Transverse colon (tissue), 4 donors: ENCODE measurements around the gene AREL1.

ENCODE experiments used
- EP300 ChIP-seq: sonication (generic); formaldehyde crosslinking; IDR thresholded peaks from one replicate; pipeline ENCODE4 v1.6.1; 2017; ENCODE audit warnings: antibody characterized with exemption, low read depth
- POLR2AphosphoS5 ChIP-seq, 3 donors: sonication (generic); formaldehyde crosslinking; IDR thresholded peaks; one replicate each; pipeline ENCODE4 v1.6.1; 2016; ENCODE audit warnings: antibody characterized with exemption in 3 of 3
- TF ChIP-seq, protein P1 (sequence below), 5 experiments: fragments of 200-600 bp in 3 of 5; fragments of 450-650 bp in 2 of 5; sonication (generic) in 3 of 5; IDR thresholded peaks; 1 replicate in 2 of 5; 2 replicates in 3 of 5; pipeline ENCODE4 v1.5.1; 2016 to 2017; ENCODE audit warnings: antibody characterized with exemption in 5 of 5, inconsistent platforms in 3 of 5, mild to moderate bottlenecking in 2 of 5, moderate library complexity in 1 of 5

DNA sequence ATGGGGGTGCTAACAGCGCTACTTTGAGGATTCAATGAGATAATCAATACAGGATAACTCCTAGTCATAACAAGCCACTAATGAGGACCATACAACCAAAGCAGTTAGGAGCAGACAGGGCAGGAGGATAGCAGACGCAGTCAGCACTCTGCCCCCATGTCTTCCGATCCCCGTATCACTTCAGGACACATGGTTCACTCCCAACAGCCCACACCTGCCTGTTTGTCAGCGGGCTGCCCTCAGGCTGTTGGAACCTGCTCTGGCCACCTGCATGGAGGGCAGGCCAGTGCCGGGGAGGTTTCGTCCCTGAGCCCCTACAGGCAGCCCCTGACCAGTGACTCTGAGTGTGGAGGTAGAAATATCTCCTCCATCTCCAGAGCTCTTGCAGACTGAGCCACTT is 63.7 kb downstream of the AREL1 start:
- TF ChIP-seq EP300 = no peak
- no peak for TF ChIP-seq POLR2AphosphoS5 (IDR thresholded peaks at IDR 0.05)
- TF ChIP-seq, protein P1, sequence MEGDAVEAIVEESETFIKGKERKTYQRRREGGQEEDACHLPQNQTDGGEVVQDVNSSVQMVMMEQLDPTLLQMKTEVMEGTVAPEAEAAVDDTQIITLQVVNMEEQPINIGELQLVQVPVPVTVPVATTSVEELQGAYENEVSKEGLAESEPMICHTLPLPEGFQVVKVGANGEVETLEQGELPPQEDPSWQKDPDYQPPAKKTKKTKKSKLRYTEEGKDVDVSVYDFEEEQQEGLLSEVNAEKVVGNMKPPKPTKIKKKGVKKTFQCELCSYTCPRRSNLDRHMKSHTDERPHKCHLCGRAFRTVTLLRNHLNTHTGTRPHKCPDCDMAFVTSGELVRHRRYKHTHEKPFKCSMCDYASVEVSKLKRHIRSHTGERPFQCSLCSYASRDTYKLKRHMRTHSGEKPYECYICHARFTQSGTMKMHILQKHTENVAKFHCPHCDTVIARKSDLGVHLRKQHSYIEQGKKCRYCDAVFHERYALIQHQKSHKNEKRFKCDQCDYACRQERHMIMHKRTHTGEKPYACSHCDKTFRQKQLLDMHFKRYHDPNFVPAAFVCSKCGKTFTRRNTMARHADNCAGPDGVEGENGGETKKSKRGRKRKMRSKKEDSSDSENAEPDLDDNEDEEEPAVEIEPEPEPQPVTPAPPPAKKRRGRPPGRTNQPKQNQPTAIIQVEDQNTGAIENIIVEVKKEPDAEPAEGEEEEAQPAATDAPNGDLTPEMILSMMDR (IDR thresholded peaks at IDR 0.05) = no peak
